Measurements from ENCODE around the gene MYMX. TPM values are rescaled to one million over a fixed set of nuclear protein-coding genes. Genes with fewer than 3 reads are reported as not detected.

The MYMX gene
- total and polyA plus RNA-seq, 2 of the 13 experiments (the other 11 are each of a cell fraction or from before 2014, with no cell fraction given) = not detected

GRCh38 chr6:44219053-44219814 lies 2.5 kb downstream of the MYMX start (continued):
- TF ChIP-seq BCL3 (CRISPR knock-in tag; IDR thresholded peaks at IDR 0.05) = peak; percentile 82
- TF ChIP-seq ZNF614 (CRISPR knock-in tag; IDR thresholded peaks at IDR 0.05; ENCODE audit: borderline replicate concordance) = peak; percentile 83
- peak; percentile 70; the same call in 1 of the 2 replicates for TF ChIP-seq TFE3 (CRISPR knock-in tag; IDR thresholded peaks at IDR 0.05)
- peak; percentile 80 for TF ChIP-seq ZC3H13 (CRISPR knock-in tag; IDR thresholded peaks at IDR 0.05)
- TF ChIP-seq ZNF232 (CRISPR knock-in tag; IDR thresholded peaks at IDR 0.05; ENCODE audit: borderline replicate concordance) = peak; percentile 80; the same call in 1 of the 2 replicates
- TF ChIP-seq ZNF550 (CRISPR knock-in tag; IDR thresholded peaks at IDR 0.05; ENCODE audit: borderline replicate concordance) = peak; percentile 88; the same call in 1 of the 2 replicates
- no peak for TF ChIP-seq IRX3 (CRISPR knock-in tag; IDR thresholded peaks at IDR 0.05; ENCODE audit: borderline replicate concordance, low read depth)
- peak; percentile 68; the same call in 1 of the 2 replicates for TF ChIP-seq KLF12 (CRISPR knock-in tag; IDR thresholded peaks at IDR 0.05; ENCODE audit: borderline replicate concordance)
- 0 out of 2 replicates have a peak, but pooled peaks have one; percentile 53 for TF ChIP-seq ZNF510 (CRISPR knock-in tag; IDR thresholded peaks at IDR 0.05; ENCODE audit: low read depth)
- TF ChIP-seq ZNF557 (CRISPR knock-in tag; IDR thresholded peaks at IDR 0.05) = no peak
- peak; percentile 82; the same call in 1 of the 2 replicates for TF ChIP-seq TFAP4 (IDR thresholded peaks at IDR 0.05; ENCODE audit: borderline replicate concordance, low read depth)
- TF ChIP-seq NR3C1 (CRISPR knock-in tag; IDR thresholded peaks at IDR 0.05) = 0 out of 2 replicates have a peak, but pooled peaks have one; percentile 7
- no peak for TF ChIP-seq RARG (CRISPR knock-in tag; IDR thresholded peaks at IDR 0.05; ENCODE audit: low read depth)
- peak; percentile 94 for TF ChIP-seq ZBTB7B (CRISPR knock-in tag; IDR thresholded peaks at IDR 0.05)
- 0 out of 2 replicates have a peak, but pooled peaks have one; percentile 34 for TF ChIP-seq FOXK1 (CRISPR knock-in tag; IDR thresholded peaks at IDR 0.05; ENCODE audit: borderline replicate concordance, low read depth)
- TF ChIP-seq MTF2 (CRISPR knock-in tag; IDR thresholded peaks at IDR 0.05; ENCODE audit: borderline replicate concordance) = no peak; the same call in 1 of the 2 replicates
- TF ChIP-seq JUND (CRISPR knock-in tag; IDR thresholded peaks at IDR 0.05) = no peak
- TF ChIP-seq IKZF5 (CRISPR knock-in tag; IDR thresholded peaks at IDR 0.05) = peak; percentile 87; the same call in 1 of the 2 replicates
- no peak; the same call in 1 of the 2 replicates for TF ChIP-seq ZNF629 (CRISPR knock-in tag; conservative IDR thresholded peaks at IDR 0.05)
- TF ChIP-seq ARHGAP35 (CRISPR knock-in tag; IDR thresholded peaks at IDR 0.05; ENCODE audit: borderline replicate concordance) = peak; percentile 92
- no peak for TF ChIP-seq ZNF446 (CRISPR knock-in tag; IDR thresholded peaks at IDR 0.05)
- TF ChIP-seq RBFOX2 (IDR thresholded peaks at IDR 0.05; ENCODE audit: low read depth, low read length) = peak; percentile 82
- no peak for TF ChIP-seq NFIB (CRISPR knock-in tag; IDR thresholded peaks at IDR 0.05; ENCODE audit: borderline replicate concordance)
